Measurements from ENCODE around the gene ZNF697.

DNA sequence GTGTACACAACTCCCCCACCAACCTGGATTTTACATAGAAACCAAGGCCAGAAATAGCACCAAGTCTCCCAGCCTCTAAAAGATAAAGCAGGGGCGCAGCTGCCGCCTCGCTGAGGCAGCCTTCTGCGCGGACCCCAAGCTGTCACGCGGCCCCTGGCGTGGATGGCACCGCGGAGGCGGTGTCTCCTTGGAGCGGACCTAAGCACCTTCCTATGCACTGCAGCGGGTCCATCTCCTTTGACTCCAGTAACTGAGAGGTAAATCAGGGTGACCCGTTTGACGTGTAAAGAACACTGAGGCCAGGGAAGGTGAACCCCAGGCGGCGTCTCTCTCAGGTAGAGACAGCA lies 17.0 kb downstream of the ZNF697 start:
- TF ChIP-seq POLR2A (IDR thresholded peaks at IDR 0.05): no peak
- TF ChIP-seq, protein P1, sequence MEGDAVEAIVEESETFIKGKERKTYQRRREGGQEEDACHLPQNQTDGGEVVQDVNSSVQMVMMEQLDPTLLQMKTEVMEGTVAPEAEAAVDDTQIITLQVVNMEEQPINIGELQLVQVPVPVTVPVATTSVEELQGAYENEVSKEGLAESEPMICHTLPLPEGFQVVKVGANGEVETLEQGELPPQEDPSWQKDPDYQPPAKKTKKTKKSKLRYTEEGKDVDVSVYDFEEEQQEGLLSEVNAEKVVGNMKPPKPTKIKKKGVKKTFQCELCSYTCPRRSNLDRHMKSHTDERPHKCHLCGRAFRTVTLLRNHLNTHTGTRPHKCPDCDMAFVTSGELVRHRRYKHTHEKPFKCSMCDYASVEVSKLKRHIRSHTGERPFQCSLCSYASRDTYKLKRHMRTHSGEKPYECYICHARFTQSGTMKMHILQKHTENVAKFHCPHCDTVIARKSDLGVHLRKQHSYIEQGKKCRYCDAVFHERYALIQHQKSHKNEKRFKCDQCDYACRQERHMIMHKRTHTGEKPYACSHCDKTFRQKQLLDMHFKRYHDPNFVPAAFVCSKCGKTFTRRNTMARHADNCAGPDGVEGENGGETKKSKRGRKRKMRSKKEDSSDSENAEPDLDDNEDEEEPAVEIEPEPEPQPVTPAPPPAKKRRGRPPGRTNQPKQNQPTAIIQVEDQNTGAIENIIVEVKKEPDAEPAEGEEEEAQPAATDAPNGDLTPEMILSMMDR (IDR thresholded peaks at IDR 0.05): no peak
- no peak for TF ChIP-seq POLR2AphosphoS5 (IDR thresholded peaks at IDR 0.05)

Data from stomach (tissue), 4 donors.